ENCODE measurements around the gene CSTB.

- TF ChIP-seq CTCF (IDR thresholded peaks at IDR 0.05) = no peak
- TF ChIP-seq POLR2A (IDR thresholded peaks at IDR 0.05) = no peak
Measured at GRCh38 chr21:43775795-43776430, at the start of gene CSTB.

Measured in stomach (tissue), 4 donors.